SK-N-SH (cell line): ENCODE data around the gene PPM1B. TPM values are rescaled to one million over a fixed set of nuclear protein-coding genes. Genes with fewer than 3 reads are reported as not detected.

Experiments used
- CTCF ChIA-PET: fragments of 300-600, 350-600 bp; formaldehyde crosslinking; extraction: SDS; loops from one replicate; lab custom pipeline; 2021; lab: Yijun Ruan, JAX
- POLR2A ChIA-PET: fragments of 350-600 bp; sonication (Branson Sonifier 250); formaldehyde crosslinking; extraction: SDS; loops from one replicate; lab custom pipeline; 2020; ENCODE audit warnings: antibody characterized with exemption, inconsistent platforms; lab: Yijun Ruan, JAX
- DNase-seq: peaks from one replicate; pipeline ENCODE4 v3.0.0; 2012
- H2AFZ ChIP-seq: fragments of 200-600 bp; sonication (generic); 2 replicates; pipeline ENCODE4 v1.8.1; 2016; ENCODE audit warnings: antibody characterized with exemption, mild to moderate bottlenecking, low read depth
- H3F3A ChIP-seq: fragments of 200-600 bp; sonication (generic); replicated peaks from 2 replicates; pipeline ENCODE3; 2016; ENCODE audit warnings: antibody characterized with exemption, mild to moderate bottlenecking; ENCODE audit not compliant: insufficient read depth
- H3K27ac ChIP-seq, 2 experiments: fragments of 200-500 bp in 1 of 2; fragments of 200-600 bp in 1 of 2; sonication (Bioruptor generic) in 1 of 2; sonication (generic), shearing (Covaris generic) in 1 of 2; 2 replicates each; pipeline versions ENCODE4 v1.5.1 to v1.6.1; 2014 to 2016; ENCODE audit warnings: low read depth in 2 of 2, inconsistent platforms in 1 of 2, low read length in 1 of 2, mild to moderate bottlenecking in 1 of 2, mixed read lengths in 1 of 2
- H3K27me3 ChIP-seq: fragments of 200-600 bp; sonication (generic), shearing (Covaris generic); 2 replicates; pipeline ENCODE4 v1.6.1; 2016; ENCODE audit warnings: mixed run types; ENCODE audit not compliant: insufficient read depth
- H3K36me3 ChIP-seq, 2 experiments: fragments of 200-500 bp in 1 of 2; fragments of 200-600 bp in 1 of 2; sonication (Bioruptor generic) in 1 of 2; sonication (generic) in 1 of 2; replicated peaks in 1 of 2; 2 replicates each; pipeline versions ENCODE3 to v1.5.1; 2014 to 2016; ENCODE audit warnings: low read length in 1 of 2, mild to moderate bottlenecking in 1 of 2; ENCODE audit not compliant: insufficient read depth in 2 of 2, control insufficient read depth in 1 of 2
- H3K4me1 ChIP-seq, 2 experiments: fragments of 200-500 bp in 1 of 2; fragments of 200-600 bp in 1 of 2; sonication (Bioruptor generic) in 1 of 2; sonication (generic), shearing (Covaris generic) in 1 of 2; 2 replicates each; pipeline versions ENCODE4 v1.5.1 to v1.6.1; 2014 to 2016; ENCODE audit warnings: low read depth in 1 of 2, low read length in 1 of 2, mixed run types in 1 of 2; ENCODE audit not compliant: insufficient read depth in 2 of 2, control insufficient read depth in 1 of 2
- H3K4me2 ChIP-seq: fragments of 200-600 bp; sonication (generic), shearing (Covaris generic); 2 replicates; pipeline ENCODE4 v1.6.1; 2017; ENCODE audit warnings: mixed run types
- H3K4me3 ChIP-seq, 2 experiments: fragments of 200-500 bp in 1 of 2; fragments of 200-600 bp in 1 of 2; sonication (Bioruptor generic) in 1 of 2; sonication (generic), shearing (Covaris generic) in 1 of 2; 2 replicates each; pipeline versions ENCODE4 v1.5.1 to v1.8.1; 2014 to 2016; ENCODE audit warnings: low read depth in 2 of 2, inconsistent platforms in 1 of 2, low read length in 1 of 2, mild to moderate bottlenecking in 1 of 2, mixed read lengths in 1 of 2, moderate library complexity in 1 of 2
- H3K79me2 ChIP-seq: fragments of 200-600 bp; sonication (generic); 2 replicates; pipeline ENCODE4 v1.8.1; 2017; ENCODE audit warnings: mild to moderate bottlenecking; ENCODE audit not compliant: insufficient read depth
- H3K9ac ChIP-seq: fragments of 200-600 bp; sonication (generic); 2 replicates; pipeline ENCODE4 v1.6.1; 2017; ENCODE audit warnings: mixed run types
- H3K9me2 ChIP-seq: fragments of 200-600 bp; sonication (generic); 2 replicates; pipeline ENCODE4 v1.6.1; 2017; ENCODE audit warnings: mixed run types
- H3K9me3 ChIP-seq: fragments of 200-600 bp; sonication (generic); 2 replicates; pipeline ENCODE4 v1.6.1; 2017; ENCODE audit warnings: mixed run types, mild to moderate bottlenecking, moderate library complexity
- H4K20me1 ChIP-seq: fragments of 200-600 bp; sonication (generic); 2 replicates; pipeline ENCODE4 v1.6.1; 2017; ENCODE audit warnings: mild to moderate bottlenecking, mixed run types; ENCODE audit not compliant: insufficient read depth
- CHD2 ChIP-seq: fragments of 150-350 bp; IDR thresholded peaks from 2 replicates; pipeline ENCODE4 v1.6.1; 2018; ENCODE audit warnings: low read length; ENCODE audit not compliant: partially characterized antibody
- ELF1 ChIP-seq: IDR thresholded peaks from 2 replicates; pipeline ENCODE4 v1.4.0; 2012
- EP300 ChIP-seq, 2 experiments: IDR thresholded peaks; 2 replicates each; pipeline versions ENCODE4 v1.4.0 to v1.6.1; 2012; ENCODE audit warnings: borderline replicate concordance in 1 of 2, low read depth in 1 of 2, low read length in 1 of 2
- FOSL2 ChIP-seq: IDR thresholded peaks from 2 replicates; pipeline ENCODE4 v1.4.0; 2012; ENCODE audit warnings: low read depth, mild to moderate bottlenecking, moderate library complexity, borderline replicate concordance
- FOXJ3 ChIP-seq: sonication (generic); formaldehyde crosslinking; IDR thresholded peaks from 2 replicates; pipeline ENCODE4 v1.5.1; 2020; ENCODE audit warnings: mild to moderate bottlenecking, missing genetic modification reagents
- IRF3 ChIP-seq: fragments of 150-350 bp; IDR thresholded peaks from 2 replicates; pipeline ENCODE4 v1.6.1; 2016; ENCODE audit warnings: mild to moderate bottlenecking, low read depth, low read length
- JUND ChIP-seq: IDR thresholded peaks from 2 replicates; pipeline ENCODE4 v1.4.0; 2012
- MEF2A ChIP-seq: IDR thresholded peaks from 2 replicates; pipeline ENCODE4 v1.4.0; 2012; ENCODE audit warnings: low read depth, borderline replicate concordance
- MXI1 ChIP-seq: IDR thresholded peaks from 2 replicates; pipeline ENCODE4 v1.6.1; 2012; ENCODE audit warnings: mild to moderate bottlenecking, low read depth, low read length, improper control_type of control experiment
- NFIC ChIP-seq: IDR thresholded peaks from 2 replicates; pipeline ENCODE4 v1.4.0; 2012; ENCODE audit warnings: borderline replicate concordance
- PBX3 ChIP-seq: IDR thresholded peaks from 2 replicates; pipeline ENCODE4; 2012
- RAD21 ChIP-seq: IDR thresholded peaks from 2 replicates; pipeline ENCODE4 v1.6.1; 2012; ENCODE audit warnings: mild to moderate bottlenecking, low read length
- RCOR1 ChIP-seq: fragments of 150-350 bp; IDR thresholded peaks from 2 replicates; pipeline ENCODE4 v1.6.1; 2017; ENCODE audit warnings: antibody characterized with exemption, low read length
- RFX5 ChIP-seq: IDR thresholded peaks from 2 replicates; pipeline ENCODE4 v1.6.1; 2012; ENCODE audit warnings: mild to moderate bottlenecking, improper control_type of control experiment, low read length
- RXRA ChIP-seq: IDR thresholded peaks from 2 replicates; pipeline ENCODE4 v1.4.0; 2012; ENCODE audit warnings: low read depth, mild to moderate bottlenecking, borderline replicate concordance
- SIN3A ChIP-seq: IDR thresholded peaks from 2 replicates; pipeline ENCODE4 v1.6.1; 2012; ENCODE audit warnings: low read depth, mild to moderate bottlenecking, low read length, moderate library complexity, borderline replicate concordance
- TAF1 ChIP-seq: IDR thresholded peaks from 2 replicates; pipeline ENCODE4 v1.6.1; 2012; ENCODE audit warnings: low read depth, mild to moderate bottlenecking, low read length, moderate library complexity, borderline replicate concordance
- TCF12 ChIP-seq: IDR thresholded peaks from 2 replicates; pipeline ENCODE4 v1.4.0; 2012
- USF1 ChIP-seq: IDR thresholded peaks from 2 replicates; pipeline ENCODE4 v1.4.0; 2012; ENCODE audit warnings: low read depth, borderline replicate concordance
- YY1 ChIP-seq: IDR thresholded peaks from 2 replicates; pipeline ENCODE4 v1.4.0; 2012; ENCODE audit warnings: low read depth, mild to moderate bottlenecking
- ZBTB33 ChIP-seq: IDR thresholded peaks from 2 replicates; pipeline ENCODE4 v1.4.0; 2012; ENCODE audit warnings: low read depth, borderline replicate concordance
- WGBS: methylation state at CpG from one replicate; pipeline ENCODE4 v1.1.6; 2017; ENCODE audit warnings: low lambda C conversion rate; 5-methylcytosine and 5-hydroxymethylcytosine counted together
- polyA plus RNA-seq, 3 experiments: library from polyadenylated mRNA; depleted of rRNA; stranded (reverse); fragments of >200 nt; gene quantifications; 2 replicates each; pipeline ENCODE4 v1.2.3, GENCODE V29; 2012

The PPM1B gene
- polyA plus RNA-seq, 1 of the 3 experiments (the other 2 are of a cell fraction) = 16.2 TPM

GRCh38 chr2:44137048-44137447, 31.6 kb upstream of the PPM1B start:
- H3F3A ChIP-seq = peaks cover 8% of the 10 kb centered on the region
- 89% methylated on average over 4 of the region's 4 CpGs for WGBS
- H3K36me3 ChIP-seq = no peaks in the 10 kb centered on the region
- no peak overlapping the region for H3K4me2 ChIP-seq
- H3K9me3 ChIP-seq = no peaks in the 10 kb centered on the region
- CTCF ChIA-PET = interaction anchor here (1.0 to 1.2 kb wide), 2 partner anchors 50 to 259 kb away, joined by 3 to 4 read pairs; no protein-coding TSS in a partner anchor
- DNase-seq = no peak
- no peaks in the 10 kb centered on the region for H4K20me1 ChIP-seq
- H3K27ac ChIP-seq = no peak overlapping the region; a peak in 1 of 4 replicates
- H3K9me2 ChIP-seq = no peaks in the 10 kb centered on the region
- peaks cover 0 to 16% of the 10 kb centered on the region in 2 experiments; a peak in 1 of 4 replicates for H3K4me1 ChIP-seq
- POLR2A ChIA-PET = no interaction called here
- TF ChIP-seq EP300 (IDR thresholded peaks at IDR 0.05; ENCODE audit: borderline replicate concordance in 1 of 2, low read depth in 1 of 2, low read length in 1 of 2) (no peak), TCF12 (no peak), IRF3 (no peak), TAF1 (no peak), RXRA (no peak), RCOR1 (no peak), RFX5 (no peak), CHD2 (no peak), YY1 (no peak), FOSL2 (no peak)
- no peaks in the 10 kb centered on the region for H3K27me3 ChIP-seq
- H2AFZ ChIP-seq = no peak overlapping the region
- H3K9ac ChIP-seq = no peak overlapping the region
- no peaks in the 10 kb centered on the region for H3K79me2 ChIP-seq
- H3K4me3 ChIP-seq = no peak overlapping the region

- H3K4me2 ChIP-seq = no peak overlapping the region
- H3K9me2 ChIP-seq = no peaks in the 10 kb centered on the region
- H3K9me3 ChIP-seq = no peaks in the 10 kb centered on the region
- H3K27me3 ChIP-seq = no peaks in the 10 kb centered on the region
- no peak overlapping the region for H3K4me3 ChIP-seq
- POLR2A ChIA-PET = no interaction called here
- peaks cover 8% of the 10 kb centered on the region for H3F3A ChIP-seq
- H4K20me1 ChIP-seq = no peaks in the 10 kb centered on the region
- no peak for DNase-seq
- peaks cover 0 to 16% of the 10 kb centered on the region in 2 experiments; a peak in 1 of 4 replicates for H3K4me1 ChIP-seq
- no peak overlapping the region for H2AFZ ChIP-seq
- no peak overlapping the region for H3K9ac ChIP-seq
- WGBS = 88% methylated on average over 4 of the region's 4 CpGs
- H3K36me3 ChIP-seq = no peaks in the 10 kb centered on the region
- TF ChIP-seq MEF2A (no peak), YY1 (no peak), RAD21 (no peak), RCOR1 (no peak), TAF1 (no peak), MXI1 (no peak), RFX5 (no peak), USF1 (no peak), CHD2 (no peak), FOSL2 (no peak), ZBTB33 (no peak), SIN3A (no peak), NFIC (no peak), FOXJ3 (no peak), IRF3 (no peak), JUND (no peak), PBX3 (no peak), TCF12 (no peak), ELF1 (no peak)
- TF ChIP-seq, all 33 proteins: peak for 0
- no peak overlapping the region for H3K27ac ChIP-seq
- CTCF ChIA-PET = no interaction called here
- H3K79me2 ChIP-seq = no peaks in the 10 kb centered on the region
Measured at GRCh38 chr2:44137872-44138551, 30.7 kb upstream of the PPM1B start.
